Right atrium auricular region (tissue), 2 donors: Measurements from ENCODE around the gene BCL2L1. TPM values are rescaled to one million over a fixed set of nuclear protein-coding genes. Genes with fewer than 3 reads are reported as not detected.
A peak's percentile ranks its signal among the peaks of the same experiment; 100 is the strongest.

ENCODE experiments used
- DNase-seq: peaks from one replicate; pipeline ENCODE4 v3.0.0-alpha.2; 2019; ENCODE audit warnings: low spot score
- H3K27ac ChIP-seq, 2 donors: fragments of 200-600 bp; sonication (generic); 1 replicate in 1 of 2; 2 replicates in 1 of 2; pipeline ENCODE4 v1.5.1; 2016 to 2019
- H3K27me3 ChIP-seq, 2 donors: fragments of 200-600 bp; sonication (generic); one replicate each; pipeline versions ENCODE4 v1.5.1 to v1.6.0; 2017 to 2019
- H3K36me3 ChIP-seq: fragments of 200-600 bp; sonication (generic); one replicate; pipeline ENCODE4 v1.5.1; 2016
- H3K4me1 ChIP-seq, 2 donors: fragments of 200-600 bp; sonication (generic); one replicate each; pipeline versions ENCODE4 v1.5.1 to v1.6.0; 2017 to 2019
- H3K4me3 ChIP-seq, 2 donors: fragments of 200-600 bp; sonication (generic); 1 replicate in 1 of 2; 2 replicates in 1 of 2; pipeline ENCODE4 v1.5.1; 2017 to 2019; ENCODE audit warnings: mild to moderate bottlenecking in 1 of 2, moderate library complexity in 1 of 2
- H3K9me3 ChIP-seq, 2 donors: fragments of 200-600 bp; sonication (generic); one replicate each; pipeline ENCODE4 v1.5.1; 2019
- CTCF ChIP-seq, 2 donors: fragments of 200-600 bp; sonication (generic); IDR thresholded peaks; one replicate each; pipeline ENCODE4 v1.5.1; 2019; ENCODE audit warnings: antibody characterized with exemption in 2 of 2
- total RNA-seq, 2 donors: library from RNA; depleted of rRNA; stranded (reverse); fragments of >200 nt; gene quantifications; one replicate each; pipeline ENCODE4 v1.1.0, GENCODE V29; 2016

The BCL2L1 gene
- total RNA-seq = 10 to 100 TPM; 84.2 to 93.5 TPM

- no peaks in the 10 kb centered on the region for H3K9me3 ChIP-seq
- H3K4me3 ChIP-seq = peak within 1 kb of the TSS; percentile 70 to 76
- peak; percentile 88 for DNase-seq
- no peaks in the 10 kb centered on the region for H3K27me3 ChIP-seq
- H3K27ac ChIP-seq = peak within 1 kb of the TSS; percentile 96 to 98
- peaks cover 25% of the 10 kb centered on the region for H3K36me3 ChIP-seq
- peaks cover 0 to 41% of the 10 kb centered on the region in 2 donors for H3K4me1 ChIP-seq
- TF ChIP-seq CTCF (IDR thresholded peaks at IDR 0.05) = peak; percentile 64 to 67
Observed at GRCh38 chr20:31722257-31723068, at the start of gene BCL2L1. Gene BCL2L1 (minus strand): TSS chr20:31722868. CDS start chr20:31722218, 650 bp downstream.

GRCh38 chr20:31770243-31770642, 47.6 kb upstream of the BCL2L1 start:
- no peak for TF ChIP-seq CTCF (IDR thresholded peaks at IDR 0.05)
- Histone ChIP-seq H3K9me3 (no peaks in the 10 kb centered on the region), H3K4me1 (no peaks in the 10 kb centered on the region), H3K4me3 (no peak overlapping the region), H3K36me3 (no peaks in the 10 kb centered on the region), H3K27me3 (no peaks in the 10 kb centered on the region), H3K27ac (no peak overlapping the region)
- DNase-seq = no peak

- Histone ChIP-seq H3K36me3 (no peaks in the 10 kb centered on the region), H3K4me1 (no peaks in the 10 kb centered on the region), H3K27me3 (no peaks in the 10 kb centered on the region), H3K27ac (no peak overlapping the region), H3K9me3 (no peaks in the 10 kb centered on the region), H3K4me3 (no peak overlapping the region)
- no peak for DNase-seq
- no peak for TF ChIP-seq CTCF (IDR thresholded peaks at IDR 0.05)
Observed at GRCh38 chr20:31769681-31770080, 47.0 kb upstream of the BCL2L1 start.

- Histone ChIP-seq H3K36me3 (no peaks in the 10 kb centered on the region), H3K4me3 (no peak overlapping the region), H3K27me3 (no peaks in the 10 kb centered on the region), H3K4me1 (no peaks in the 10 kb centered on the region), H3K9me3 (no peaks in the 10 kb centered on the region), H3K27ac (no peak overlapping the region)
- no peak for DNase-seq
- TF ChIP-seq CTCF (IDR thresholded peaks at IDR 0.05) = no peak
Observed at GRCh38 chr20:31767805-31768204, 45.1 kb upstream of the BCL2L1 start.

GRCh38 chr20:31764641-31765305, 42.1 kb upstream of the BCL2L1 start:
- Histone ChIP-seq H3K4me3 (no peak overlapping the region), H3K27ac (no peak overlapping the region), H3K27me3 (no peaks in the 10 kb centered on the region), H3K36me3 (no peaks in the 10 kb centered on the region), H3K9me3 (no peaks in the 10 kb centered on the region), H3K4me1 (no peaks in the 10 kb centered on the region)
- no peak for DNase-seq
- no peak for TF ChIP-seq CTCF (IDR thresholded peaks at IDR 0.05)
